AG04450 (cell line): ENCODE results near the gene IPP. TPM values are rescaled to one million over a fixed set of nuclear protein-coding genes. Genes with fewer than 3 reads are reported as not detected.

Source experiments
- CTCF ChIA-PET: fragments of 300-600, 350-600 bp; formaldehyde crosslinking; extraction: SDS; loops from one replicate; lab custom pipeline; 2022; ENCODE audit warnings: antibody characterized with exemption, inconsistent platforms; lab: Charles Lee
- POLR2A ChIA-PET: fragments of 350-600 bp; formaldehyde crosslinking; extraction: SDS; loops from one replicate; lab custom pipeline; 2021; ENCODE audit warnings: antibody characterized with exemption, inconsistent platforms; lab: Yijun Ruan, JAX
- DNase-seq: peaks from one replicate; pipeline ENCODE4 v3.0.0-alpha.2; 2011; ENCODE audit warnings: low read depth, low spot score
- H3K27ac ChIP-seq: one replicate; pipeline ENCODE4 v1.5.1; 2012; ENCODE audit warnings: low read depth, low read length, control low read depth
- H3K27me3 ChIP-seq: one replicate; pipeline ENCODE4 v1.6.0; 2012; ENCODE audit warnings: low read length; ENCODE audit not compliant: control insufficient read depth, insufficient read depth
- H3K4me3 ChIP-seq: 2 replicates; pipeline ENCODE4 v1.5.1; 2011; ENCODE audit warnings: mild to moderate bottlenecking, low read depth, low read length, control low read depth
- H3K9me3 ChIP-seq: 2 replicates; pipeline ENCODE4 v1.5.1; 2012; ENCODE audit warnings: low read length; ENCODE audit not compliant: control insufficient read depth, insufficient read depth
- polyA plus RNA-seq: library from polyadenylated mRNA; depleted of rRNA; stranded (reverse); fragments of >200 nt; gene quantifications from 2 replicates; pipeline ENCODE4 v1.2.3, GENCODE V29; 2011; rRNA removed
- TF ChIP-seq, protein P1 (sequence below): IDR thresholded peaks from 2 replicates; pipeline ENCODE4 v1.5.1; 2011; ENCODE audit warnings: low read depth, low read length, control low read depth, inconsistent platforms

Gene IPP
- polyA plus RNA-seq, 1 experiment = 13.6 TPM

DNA sequence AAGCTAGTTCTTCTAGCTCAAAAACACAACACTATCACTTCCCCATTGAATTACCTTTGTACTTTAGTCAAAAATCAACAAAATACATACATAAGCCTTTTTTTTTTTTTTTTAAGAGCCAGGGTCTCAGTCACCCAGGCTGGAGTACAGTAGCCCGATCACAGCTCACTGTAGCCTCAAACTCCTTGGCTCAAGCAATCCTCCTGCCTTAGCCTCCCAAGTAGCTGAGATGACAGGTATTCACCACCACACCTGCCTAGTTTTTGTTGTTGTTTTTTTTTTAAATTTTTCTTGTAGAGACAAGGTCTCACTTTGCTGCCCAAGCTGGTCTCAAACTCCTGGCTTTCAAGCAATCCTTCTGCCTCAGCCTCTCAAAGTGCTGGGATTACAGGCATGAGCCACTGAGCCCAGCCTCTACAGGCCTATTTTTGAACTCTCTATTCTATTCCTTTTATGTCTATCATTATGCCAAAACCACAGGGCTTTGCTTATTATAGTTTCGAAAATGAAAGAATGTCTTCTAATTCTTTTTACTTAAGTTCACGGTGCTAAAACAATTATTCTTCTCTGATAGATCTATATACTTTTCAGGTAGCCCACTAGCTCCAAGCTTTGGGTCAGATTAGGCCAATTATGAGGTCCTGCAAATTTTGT lies 93.8 kb downstream of the IPP start:
- Histone ChIP-seq H3K9me3 (no peaks in the 10 kb centered on the region), H3K4me3 (no peak overlapping the region), H3K27ac (no peak overlapping the region), H3K27me3 (no peaks in the 10 kb centered on the region)
- POLR2A ChIA-PET = no interaction called here
- TF ChIP-seq, protein P1, sequence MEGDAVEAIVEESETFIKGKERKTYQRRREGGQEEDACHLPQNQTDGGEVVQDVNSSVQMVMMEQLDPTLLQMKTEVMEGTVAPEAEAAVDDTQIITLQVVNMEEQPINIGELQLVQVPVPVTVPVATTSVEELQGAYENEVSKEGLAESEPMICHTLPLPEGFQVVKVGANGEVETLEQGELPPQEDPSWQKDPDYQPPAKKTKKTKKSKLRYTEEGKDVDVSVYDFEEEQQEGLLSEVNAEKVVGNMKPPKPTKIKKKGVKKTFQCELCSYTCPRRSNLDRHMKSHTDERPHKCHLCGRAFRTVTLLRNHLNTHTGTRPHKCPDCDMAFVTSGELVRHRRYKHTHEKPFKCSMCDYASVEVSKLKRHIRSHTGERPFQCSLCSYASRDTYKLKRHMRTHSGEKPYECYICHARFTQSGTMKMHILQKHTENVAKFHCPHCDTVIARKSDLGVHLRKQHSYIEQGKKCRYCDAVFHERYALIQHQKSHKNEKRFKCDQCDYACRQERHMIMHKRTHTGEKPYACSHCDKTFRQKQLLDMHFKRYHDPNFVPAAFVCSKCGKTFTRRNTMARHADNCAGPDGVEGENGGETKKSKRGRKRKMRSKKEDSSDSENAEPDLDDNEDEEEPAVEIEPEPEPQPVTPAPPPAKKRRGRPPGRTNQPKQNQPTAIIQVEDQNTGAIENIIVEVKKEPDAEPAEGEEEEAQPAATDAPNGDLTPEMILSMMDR = no peak
- DNase-seq = no peak
- CTCF ChIA-PET = no interaction called here

DNA sequence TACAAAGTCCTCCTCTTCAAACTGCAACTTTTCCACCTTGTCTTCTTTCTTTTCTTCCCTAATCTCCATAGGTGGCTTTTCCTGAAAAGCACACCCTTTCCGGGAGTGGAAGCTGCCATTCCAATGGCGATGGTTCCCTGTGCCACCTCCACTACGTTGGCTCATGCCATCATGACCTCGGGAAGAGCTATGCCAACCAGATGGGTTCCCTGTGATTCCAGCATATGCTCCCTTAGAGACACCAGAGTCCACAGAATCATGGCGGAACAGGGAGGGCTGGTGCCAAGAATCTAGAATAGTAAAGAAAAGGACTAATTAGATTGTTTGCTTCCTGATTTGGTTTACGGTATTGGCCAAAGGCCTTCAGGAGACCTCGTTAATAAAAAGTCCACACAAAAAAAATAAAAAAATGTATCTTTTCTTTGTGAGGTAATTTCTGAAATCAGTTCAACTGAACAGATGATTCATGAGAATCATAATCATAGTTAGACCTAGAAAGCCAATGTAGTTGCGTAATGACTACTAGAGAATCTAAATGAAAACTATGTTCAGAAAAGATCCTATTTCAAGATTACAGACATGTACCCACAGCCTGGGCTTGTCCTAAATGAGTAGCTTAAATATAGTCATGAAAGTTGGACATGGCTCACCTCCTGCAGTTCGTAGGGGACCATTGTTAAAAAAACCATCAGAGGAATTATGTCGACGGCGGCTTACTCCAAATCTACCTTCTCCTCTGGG lies 95.7 kb downstream of the IPP start:
- ChIA-PET POLR2A (no interaction called here), CTCF (no interaction called here)
- no peak for DNase-seq
- TF ChIP-seq, protein P1 = no peak
- no peaks in the 10 kb centered on the region for H3K9me3 ChIP-seq
- no peaks in the 10 kb centered on the region for H3K27me3 ChIP-seq
- H3K27ac ChIP-seq = no peak overlapping the region
- no peak overlapping the region for H3K4me3 ChIP-seq

Other genes with a start within 250 kb of the IPP start
- 988 and 1,110 TPM in 2 replicates for gene PRDX1, start 228.8 kb downstream of the IPP start, polyA plus RNA-seq
- gene AKR1A1, start 199.8 kb downstream of the IPP start, polyA plus RNA-seq = 150 and 175 TPM in 2 replicates
- 61.9 and 74.8 TPM in 2 replicates for gene NASP, start 166.6 kb downstream of the IPP start, polyA plus RNA-seq
- gene CCDC17, start 126.6 kb downstream of the IPP start, polyA plus RNA-seq = 0.19 TPM in 2 replicates
- 47.5 and 63.0 TPM in 2 replicates for gene GPBP1L1, start 64.1 kb downstream of the IPP start, polyA plus RNA-seq
- 52.8 and 53.9 TPM in 2 replicates for gene TMEM69, start 62.5 kb downstream of the IPP start, polyA plus RNA-seq
- gene MAST2, start 53.0 kb upstream of the IPP start, polyA plus RNA-seq = 24.7 and 25.5 TPM in 2 replicates